WI38 (cell line): ENCODE measurements around the gene SMPX.

Experiments
- H3K4me3 ChIP-seq: 2 replicates; pipeline ENCODE4 v1.5.1; 2011; ENCODE audit warnings: low read depth, mild to moderate bottlenecking, control low read depth, low read length
- TF ChIP-seq, protein P1 (sequence below): IDR thresholded peaks from 2 replicates; pipeline ENCODE4 v1.5.1; 2012; ENCODE audit warnings: low read depth, mild to moderate bottlenecking, control low read depth, low read length

SMPX gene

GRCh38 chrX:21700275-21700674 lies 57.6 kb downstream of the SMPX start:
- TF ChIP-seq, protein P1, sequence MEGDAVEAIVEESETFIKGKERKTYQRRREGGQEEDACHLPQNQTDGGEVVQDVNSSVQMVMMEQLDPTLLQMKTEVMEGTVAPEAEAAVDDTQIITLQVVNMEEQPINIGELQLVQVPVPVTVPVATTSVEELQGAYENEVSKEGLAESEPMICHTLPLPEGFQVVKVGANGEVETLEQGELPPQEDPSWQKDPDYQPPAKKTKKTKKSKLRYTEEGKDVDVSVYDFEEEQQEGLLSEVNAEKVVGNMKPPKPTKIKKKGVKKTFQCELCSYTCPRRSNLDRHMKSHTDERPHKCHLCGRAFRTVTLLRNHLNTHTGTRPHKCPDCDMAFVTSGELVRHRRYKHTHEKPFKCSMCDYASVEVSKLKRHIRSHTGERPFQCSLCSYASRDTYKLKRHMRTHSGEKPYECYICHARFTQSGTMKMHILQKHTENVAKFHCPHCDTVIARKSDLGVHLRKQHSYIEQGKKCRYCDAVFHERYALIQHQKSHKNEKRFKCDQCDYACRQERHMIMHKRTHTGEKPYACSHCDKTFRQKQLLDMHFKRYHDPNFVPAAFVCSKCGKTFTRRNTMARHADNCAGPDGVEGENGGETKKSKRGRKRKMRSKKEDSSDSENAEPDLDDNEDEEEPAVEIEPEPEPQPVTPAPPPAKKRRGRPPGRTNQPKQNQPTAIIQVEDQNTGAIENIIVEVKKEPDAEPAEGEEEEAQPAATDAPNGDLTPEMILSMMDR = no peak
- H3K4me3 ChIP-seq = no peak overlapping the region

- TF ChIP-seq, protein P1 = no peak
- H3K4me3 ChIP-seq = no peak overlapping the region
Observed at GRCh38 chrX:21699136-21699535, 58.8 kb downstream of the SMPX start.

DNA sequence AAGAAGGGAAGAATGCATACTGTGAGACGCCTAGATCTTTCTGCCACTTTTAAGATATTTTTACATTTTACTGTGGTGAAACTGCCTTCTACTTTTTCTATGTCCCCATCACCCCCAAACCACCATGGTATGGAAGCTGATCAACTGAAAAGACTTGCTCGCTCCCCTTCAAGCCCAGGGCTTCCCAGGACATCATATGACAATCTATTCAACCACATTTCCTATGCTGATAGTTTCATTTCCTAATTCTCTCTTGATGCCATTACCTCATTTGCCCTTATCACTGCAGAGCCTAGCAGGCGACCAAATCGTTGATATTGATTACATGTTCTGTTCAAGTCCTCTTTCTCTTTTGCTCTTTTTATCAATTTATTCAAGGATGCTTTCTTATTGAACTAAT lies 59.6 kb downstream of the SMPX start:
- TF ChIP-seq, protein P1 = no peak
- H3K4me3 ChIP-seq = no peak overlapping the region

- H3K4me3 ChIP-seq = no peak overlapping the region
- TF ChIP-seq, protein P1 = no peak
Observed at GRCh38 chrX:21691512-21692018, 66.4 kb downstream of the SMPX start.

- no peak overlapping the region for H3K4me3 ChIP-seq
- TF ChIP-seq, protein P1 = no peak
Observed at GRCh38 chrX:21683941-21684340, 74.0 kb downstream of the SMPX start.

GRCh38 chrX:21678048-21678612 lies 79.8 kb downstream of the SMPX start:
- no peak overlapping the region for H3K4me3 ChIP-seq
- TF ChIP-seq, protein P1 = no peak

- TF ChIP-seq, protein P1 = no peak
- no peak overlapping the region for H3K4me3 ChIP-seq
Observed at GRCh38 chrX:21675931-21676330, 82.0 kb downstream of the SMPX start.
